Gastroesophageal sphincter (tissue), 4 donors: ENCODE data around the gene PTGS2. TPM values are rescaled to one million over a fixed set of nuclear protein-coding genes. Genes with fewer than 3 reads are reported as not detected.
"Not testable (repeated sequence)": the region's sequence is repeated elsewhere in the genome, so short reads cannot be mapped to it uniquely, and the experiment has no call there.

Source experiments
- ATAC-seq: fragments of 150-250 bp; one replicate; pipeline ENCODE4 v1.9.1; 2016; ENCODE audit warnings: mild to moderate bottlenecking, moderate library complexity
- H3K27ac ChIP-seq, 4 donors: fragments of 200-600 bp; sonication (generic) in 3 of 4; 1 replicate in 3 of 4; 2 replicates in 1 of 4; pipeline ENCODE4 v1.5.1; 2016 to 2019
- H3K27me3 ChIP-seq: fragments of 200-600 bp; sonication (generic); one replicate; pipeline ENCODE4 v1.5.1; 2019
- H3K36me3 ChIP-seq, 2 donors: fragments of 200-600 bp; sonication (generic); one replicate each; pipeline ENCODE4 v1.5.1; 2019; ENCODE audit warnings: control low read depth in 1 of 2
- H3K4me1 ChIP-seq, 3 donors: fragments of 200-600 bp; sonication (generic); 1 replicate in 2 of 3; 2 replicates in 1 of 3; pipeline ENCODE4 v1.5.1; 2016 to 2019; ENCODE audit warnings: control low read depth in 2 of 3
- H3K4me3 ChIP-seq, 2 donors: fragments of 200-600 bp; sonication (generic); one replicate each; pipeline ENCODE4 v1.5.1; 2019; ENCODE audit warnings: mild to moderate bottlenecking in 1 of 2, moderate library complexity in 1 of 2
- H3K9me3 ChIP-seq, 3 donors: fragments of 200-600 bp; sonication (generic); one replicate each; pipeline ENCODE4 v1.5.1; 2017 to 2019; ENCODE audit warnings: control low read depth in 2 of 3
- CTCF ChIP-seq, 4 experiments: fragments of 200-600 bp in 2 of 4; fragments of 450-650 bp in 2 of 4; sonication (generic) in 1 of 4; IDR thresholded peaks; one replicate each; pipeline ENCODE4 v1.5.1; 2017 to 2019; ENCODE audit warnings: antibody characterized with exemption in 4 of 4, mild to moderate bottlenecking in 2 of 4, moderate library complexity in 2 of 4
- EP300 ChIP-seq: sonication (generic); formaldehyde crosslinking; IDR thresholded peaks from one replicate; pipeline ENCODE4 v1.6.1; 2017; ENCODE audit warnings: antibody characterized with exemption, mild to moderate bottlenecking
- POLR2A ChIP-seq, 2 donors: fragments of 450-650 bp; IDR thresholded peaks; one replicate each; pipeline ENCODE4 v1.6.1; 2017; ENCODE audit warnings: antibody characterized with exemption in 2 of 2, mild to moderate bottlenecking in 2 of 2, moderate library complexity in 1 of 2
- POLR2AphosphoS5 ChIP-seq: sonication (generic); formaldehyde crosslinking; IDR thresholded peaks from one replicate; pipeline ENCODE4 v1.6.1; 2017; ENCODE audit warnings: antibody characterized with exemption
- WGBS, 2 donors: methylation state at CpG; one replicate each; pipeline ENCODE4 v1.1.5; 2018; ENCODE audit warnings: low coverage in 1 of 2; 5-methylcytosine and 5-hydroxymethylcytosine counted together
- total RNA-seq, 4 donors: library from RNA; depleted of rRNA; stranded (reverse); fragments of >200 nt; gene quantifications; one replicate each; pipeline ENCODE4 v1.1.0, GENCODE V29; 2016

PTGS2 gene
- total RNA-seq, 4 donors from 2014 or later = 2.2 to 13.6 (median 8.7) TPM

- no peak for TF ChIP-seq CTCF (IDR thresholded peaks at IDR 0.05)
- no peak for TF ChIP-seq POLR2AphosphoS5
- TF ChIP-seq EP300 = no peak
- TF ChIP-seq POLR2A (IDR thresholded peaks at IDR 0.05) = no peak
- no peak for ATAC-seq
- Histone ChIP-seq H3K4me3 (no peak overlapping the region), H3K9me3 (no peaks in the 10 kb centered on the region), H3K27ac (no peak overlapping the region), H3K36me3 (peaks cover 0 to 39% of the 10 kb centered on the region in 2 donors), H3K4me1 (no peaks in the 10 kb centered on the region), H3K27me3 (no peaks in the 10 kb centered on the region)
- WGBS, 2 donors = 79 to 94% methylated on average over 2 of the region's 2 CpGs
Measured at GRCh38 chr1:186671136-186671825, 8.9 kb downstream of the PTGS2 start.

- no peaks in the 10 kb centered on the region for H3K9me3 ChIP-seq
- no peaks in the 10 kb centered on the region for H3K4me1 ChIP-seq
- H3K27me3 ChIP-seq = no peaks in the 10 kb centered on the region
- no peak overlapping the region for H3K4me3 ChIP-seq
- 50 to 69% methylated on average over 2 of the region's 2 CpGs for WGBS, 2 donors
- peaks cover 0 to 31% of the 10 kb centered on the region in 2 donors for H3K36me3 ChIP-seq
- TF ChIP-seq EP300 = no peak
- TF ChIP-seq POLR2A (IDR thresholded peaks at IDR 0.05) = no peak
- TF ChIP-seq CTCF (IDR thresholded peaks at IDR 0.05) = no peak
- no peak for TF ChIP-seq POLR2AphosphoS5
- H3K27ac ChIP-seq = no peak overlapping the region
- ATAC-seq = no peak
Measured at GRCh38 chr1:186670297-186671135, 9.7 kb downstream of the PTGS2 start.

- H3K9me3 ChIP-seq, H3K4me3 ChIP-seq, H3K27ac ChIP-seq, ATAC-seq, H3K4me1 ChIP-seq, H3K27me3 ChIP-seq: not testable (repeated sequence)
- WGBS, 2 donors = 90 to 100% methylated on average over 2 to 3 of the region's 3 CpGs
- peaks cover 0 to 24% of the 10 kb centered on the region in 2 donors for H3K36me3 ChIP-seq
Measured at GRCh38 chr1:186669784-186670183, 10.4 kb downstream of the PTGS2 start.

- not testable (repeated sequence) for H3K27me3 ChIP-seq, H3K36me3 ChIP-seq, H3K4me1 ChIP-seq, ATAC-seq, H3K4me3 ChIP-seq, H3K27ac ChIP-seq, H3K9me3 ChIP-seq
- WGBS, 2 donors = 98 to 100% methylated on average over 2 to 7 of the region's 8 CpGs
Measured at GRCh38 chr1:186664217-186664616, 16.0 kb downstream of the PTGS2 start.

GRCh38 chr1:186662752-186663151, 17.5 kb downstream of the PTGS2 start:
- H3K27ac ChIP-seq = no peak overlapping the region
- ATAC-seq = no peak
- H3K27me3 ChIP-seq = no peaks in the 10 kb centered on the region
- no peaks in the 10 kb centered on the region for H3K36me3 ChIP-seq
- H3K4me3 ChIP-seq = no peak overlapping the region
- no peaks in the 10 kb centered on the region for H3K4me1 ChIP-seq
- H3K9me3 ChIP-seq = no peaks in the 10 kb centered on the region
- TF ChIP-seq CTCF (IDR thresholded peaks at IDR 0.05) (no peak), POLR2A (IDR thresholded peaks at IDR 0.05) (no peak), EP300 (no peak), POLR2AphosphoS5 (no peak)

GRCh38 chr1:186659890-186660341, 20.3 kb downstream of the PTGS2 start:
- Histone ChIP-seq H3K36me3 (no peaks in the 10 kb centered on the region), H3K27me3 (no peaks in the 10 kb centered on the region), H3K4me1 (no peaks in the 10 kb centered on the region), H3K27ac (no peak overlapping the region), H3K4me3 (no peak overlapping the region), H3K9me3 (no peaks in the 10 kb centered on the region)
- no peak for TF ChIP-seq EP300
- no peak for TF ChIP-seq CTCF (IDR thresholded peaks at IDR 0.05)
- TF ChIP-seq POLR2AphosphoS5 = no peak
- TF ChIP-seq POLR2A (IDR thresholded peaks at IDR 0.05) = no peak
- ATAC-seq = no peak
